Ramos (cell line): ENCODE measurements around the gene WSB1.

Experiments
- in situ Hi-C: fragments of 300-500 bp; cut with MboI; formaldehyde crosslinking; loops from one replicate; pipeline ENCODE4 v1.14.3; 2022; ENCODE audit warnings: low sequenced_read_pairs; ENCODE audit not compliant: unreplicated experiment

The WSB1 gene

GRCh38 chr17:27306276-27306835, 12.4 kb downstream of the WSB1 start:
- in situ Hi-C loops: loop anchor here (25.0 kb wide), 1 partner anchor 1056 kb away; the partner anchor contains the start of genes POLDIP2, SARM1, SEBOX and VTN

DNA sequence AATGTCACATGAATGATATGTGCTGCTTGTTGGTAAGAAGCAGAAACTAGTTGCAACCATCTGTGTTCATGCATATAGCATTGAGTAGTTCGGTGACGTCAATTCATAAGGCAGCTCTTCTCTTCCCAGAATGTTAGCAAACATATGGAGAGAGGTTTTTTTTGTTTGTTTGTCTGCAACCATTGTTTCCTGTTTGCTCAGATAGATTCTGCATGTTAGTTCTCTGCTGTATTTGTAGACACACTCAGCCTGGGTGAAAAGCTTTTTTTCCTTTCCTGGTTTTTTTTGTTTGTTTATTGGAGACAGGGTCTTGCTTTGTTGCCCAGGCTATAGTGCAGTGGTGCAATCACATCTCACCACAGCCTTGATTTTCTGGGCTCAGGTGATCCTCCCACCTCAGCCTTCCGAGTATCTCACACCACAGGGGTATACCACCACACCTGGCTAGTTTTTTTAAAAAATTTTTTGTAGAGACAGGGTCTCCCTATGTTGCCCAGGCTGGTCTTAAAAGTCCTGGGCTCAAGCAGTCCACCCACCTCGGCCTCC, 16.7 kb downstream of the WSB1 start:
- in situ Hi-C loops: loop anchor here (25.0 kb wide), 1 partner anchor 1052 kb away; the partner anchor contains the start of genes POLDIP2, SARM1, SEBOX and VTN

DNA sequence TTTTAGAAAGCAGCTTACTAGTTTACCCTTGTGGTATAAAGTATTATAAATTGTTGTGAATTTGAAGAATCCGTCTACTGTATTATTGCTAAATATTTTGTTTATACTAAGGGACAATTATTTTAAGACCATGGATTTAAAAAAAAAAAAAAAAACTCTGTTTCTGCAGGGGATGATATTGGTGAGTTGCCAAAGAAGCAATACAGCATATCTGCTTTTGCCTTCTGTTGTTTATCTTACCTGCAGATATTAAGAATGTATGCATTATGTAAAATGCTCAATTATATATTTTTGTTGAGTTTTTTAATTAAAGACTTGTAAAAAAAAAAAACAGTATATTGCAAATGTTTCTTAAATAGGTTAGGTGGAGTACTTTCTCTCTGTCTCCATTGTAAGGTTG, 19.4 kb downstream of the WSB1 start:
- in situ Hi-C loops: loop anchor here (25.0 kb wide), 1 partner anchor 1049 kb away; the partner anchor contains the start of genes POLDIP2, SARM1, SEBOX and VTN

- in situ Hi-C loops: loop anchor here (5.0 to 25.0 kb wide), 2 partner anchors 52 to 1047 kb away; partner anchors contain the start of genes POLDIP2, SARM1, SEBOX and VTN
These were observed 21.4 kb downstream of the WSB1 start for GRCh38 chr17:27315322-27315721.

DNA sequence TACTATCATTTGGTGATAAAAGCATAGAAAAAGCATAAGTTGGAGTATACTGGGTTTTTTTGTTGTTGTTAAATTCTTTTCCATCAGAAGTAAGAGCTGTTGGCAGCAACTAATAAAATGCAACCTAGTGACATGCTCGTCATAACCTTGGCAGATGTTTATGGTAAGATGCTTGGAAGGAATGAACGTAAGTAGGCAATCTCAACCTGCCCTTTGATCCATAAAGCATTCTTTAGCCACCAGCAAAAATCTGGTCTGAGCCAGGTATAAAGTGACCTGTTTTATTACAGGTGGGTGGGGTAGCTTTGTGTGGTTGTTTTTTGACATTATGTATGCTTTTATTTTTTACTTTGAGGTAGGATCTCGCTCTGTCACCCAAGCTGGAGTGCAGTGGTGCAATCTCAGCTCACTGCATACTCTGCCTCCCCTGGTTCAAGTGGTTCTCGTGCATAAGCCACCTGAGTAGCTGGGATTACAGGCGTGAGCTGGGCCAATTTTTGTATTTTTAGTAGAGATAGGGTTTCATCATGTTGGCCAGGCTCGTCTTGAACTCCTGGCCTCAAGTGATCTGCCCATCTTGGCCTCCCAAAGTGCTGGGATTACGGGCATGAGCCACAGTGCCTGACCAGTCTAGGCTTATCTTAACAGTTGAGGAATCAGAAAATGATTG, 22.0 kb downstream of the WSB1 start:
- in situ Hi-C loops: loop anchor here (5.0 to 25.0 kb wide), 2 partner anchors 51 to 1046 kb away; partner anchors contain the start of genes POLDIP2, SARM1, SEBOX and VTN

DNA sequence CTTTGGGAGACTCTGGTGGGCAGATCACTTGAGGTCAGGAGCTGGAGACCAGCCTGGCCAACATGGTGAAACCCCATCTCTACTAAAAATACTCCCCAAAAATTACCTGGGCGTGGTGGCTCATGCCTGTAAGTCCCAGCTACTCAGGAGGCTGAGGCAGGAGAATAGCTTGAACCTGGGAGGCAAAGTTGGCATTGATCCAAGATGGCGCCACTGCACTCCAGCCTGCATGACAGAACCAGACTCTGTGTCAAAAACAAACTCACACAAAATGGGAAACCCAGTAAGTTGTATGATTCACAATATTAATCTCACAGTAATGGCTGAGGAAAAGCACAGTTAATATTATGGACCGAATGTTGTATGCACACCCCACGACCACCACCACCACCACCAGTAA, 24.3 kb downstream of the WSB1 start:
- in situ Hi-C loops: loop anchor here (5.0 to 25.0 kb wide), 2 partner anchors 49 to 1044 kb away; partner anchors contain the start of genes POLDIP2, SARM1, SEBOX and VTN

GRCh38 chr17:27318633-27319032, 24.7 kb downstream of the WSB1 start:
- in situ Hi-C loops: loop anchor here (5.0 to 25.0 kb wide), 2 partner anchors 49 to 1044 kb away; partner anchors contain the start of genes POLDIP2, SARM1, SEBOX and VTN

GRCh38 chr17:27319541-27320221, 25.8 kb downstream of the WSB1 start:
- in situ Hi-C loops: loop anchor here (5.0 to 25.0 kb wide), 3 partner anchors 48 to 1043 kb away; partner anchors contain the start of genes POLDIP2, SARM1, SEBOX and VTN

DNA sequence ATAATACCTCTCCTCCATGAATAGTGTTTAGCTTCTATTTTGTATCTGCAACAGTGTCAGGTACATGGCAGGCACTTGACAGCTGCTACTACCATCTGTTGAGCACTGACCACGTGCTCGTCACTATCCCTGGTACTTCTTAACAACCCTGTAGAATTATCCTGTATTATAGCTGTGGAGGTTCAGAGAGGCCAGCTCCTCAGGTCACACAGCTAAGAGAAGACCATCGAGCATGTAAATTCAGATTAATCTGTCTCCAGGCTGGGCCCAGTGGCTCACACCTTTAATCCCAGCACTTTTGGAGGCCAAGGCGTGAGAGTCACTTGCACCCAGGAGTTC, 26.3 kb downstream of the WSB1 start:
- in situ Hi-C loops: loop anchor here (10.0 to 25.0 kb wide), 2 partner anchors 55 to 1042 kb away; partner anchors contain the start of genes POLDIP2, SARM1, SEBOX and VTN

- in situ Hi-C loops: loop anchor here (10.0 to 25.0 kb wide), 2 partner anchors 57 to 1041 kb away; partner anchors contain the start of genes POLDIP2, SARM1, SEBOX and VTN
These were observed 27.5 kb downstream of the WSB1 start for GRCh38 chr17:27321372-27321771.

GRCh38 chr17:27322026-27322425, 28.1 kb downstream of the WSB1 start:
- in situ Hi-C loops: loop anchor here (10.0 to 25.0 kb wide), 2 partner anchors 57 to 1040 kb away; partner anchors contain the start of genes POLDIP2, SARM1, SEBOX and VTN

DNA sequence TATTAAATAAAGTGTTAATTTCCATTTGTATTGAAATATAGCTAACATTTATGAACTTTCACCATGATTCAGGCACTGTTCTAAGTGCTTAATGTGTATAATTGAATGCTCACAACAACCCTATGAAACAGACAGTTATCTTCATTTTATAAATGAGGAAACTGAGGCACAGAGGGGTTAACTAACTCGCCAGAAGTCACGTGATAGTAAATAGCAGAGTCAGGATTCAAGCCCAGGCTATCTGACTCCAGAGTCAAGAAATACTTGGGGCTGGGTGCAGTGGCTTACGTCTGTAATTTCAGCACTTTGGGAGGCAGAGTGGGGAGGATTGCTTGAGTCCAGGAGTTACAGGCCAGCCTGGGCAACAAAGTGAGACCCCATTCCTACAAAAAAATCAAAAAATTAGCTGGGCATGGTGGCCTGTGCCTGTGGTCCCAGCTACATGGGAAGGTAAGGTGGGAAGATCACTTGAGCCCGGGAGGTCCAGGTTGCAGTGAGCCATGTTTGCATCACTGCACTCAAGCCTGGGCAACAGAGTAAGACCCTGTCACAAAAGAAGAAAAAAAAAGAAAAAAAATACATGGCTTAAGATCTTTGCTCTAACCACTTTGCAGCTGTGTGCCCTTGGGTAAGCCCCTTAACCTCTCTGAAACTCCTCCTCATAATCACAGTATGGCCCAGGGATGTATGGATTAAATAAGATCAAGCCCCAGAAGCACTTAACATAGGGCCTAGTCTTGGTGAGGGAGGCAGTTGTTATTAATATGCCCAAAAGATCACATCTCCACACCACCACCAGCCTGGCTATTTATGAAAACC, 29.0 kb downstream of the WSB1 start:
- in situ Hi-C loops: loop anchor here (10.0 to 25.0 kb wide), 2 partner anchors 58 to 1039 kb away; partner anchors contain the start of genes POLDIP2, SARM1, SEBOX and VTN

DNA sequence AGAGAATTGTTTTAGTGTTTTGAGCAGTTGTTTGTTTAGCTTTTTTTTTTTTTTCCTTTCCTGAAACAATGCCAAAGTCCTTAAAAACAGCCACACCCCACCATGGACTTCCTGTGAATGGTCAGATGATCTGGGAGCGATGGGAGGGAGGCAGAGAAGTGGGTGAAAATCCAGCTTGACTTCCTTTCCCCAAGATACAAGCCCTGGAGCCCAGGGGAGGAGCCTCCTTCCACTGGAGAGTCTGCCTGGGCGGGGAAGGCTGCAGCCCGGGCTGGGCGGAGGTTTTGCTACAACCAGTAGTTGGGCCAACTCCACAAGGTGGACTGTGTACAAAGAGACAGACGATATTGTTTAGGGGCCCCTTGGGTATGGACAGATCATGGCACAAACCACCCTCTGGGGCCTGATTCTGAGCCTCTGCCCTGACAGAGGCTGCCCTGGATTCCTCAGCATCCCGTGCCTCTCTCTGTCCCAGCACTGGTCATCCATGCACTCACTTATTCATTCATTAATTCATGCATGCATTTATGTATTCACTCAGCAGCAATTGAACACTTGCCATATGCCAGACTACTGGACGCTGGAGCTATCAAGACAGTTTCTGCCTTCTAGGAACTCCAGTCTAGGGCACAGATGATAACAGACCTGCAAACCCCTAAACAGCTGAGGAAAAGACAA, 29.8 kb downstream of the WSB1 start:
- in situ Hi-C loops: loop anchor here (10.0 to 25.0 kb wide), 2 partner anchors 59 to 1039 kb away; partner anchors contain the start of genes POLDIP2, SARM1, SEBOX and VTN

DNA sequence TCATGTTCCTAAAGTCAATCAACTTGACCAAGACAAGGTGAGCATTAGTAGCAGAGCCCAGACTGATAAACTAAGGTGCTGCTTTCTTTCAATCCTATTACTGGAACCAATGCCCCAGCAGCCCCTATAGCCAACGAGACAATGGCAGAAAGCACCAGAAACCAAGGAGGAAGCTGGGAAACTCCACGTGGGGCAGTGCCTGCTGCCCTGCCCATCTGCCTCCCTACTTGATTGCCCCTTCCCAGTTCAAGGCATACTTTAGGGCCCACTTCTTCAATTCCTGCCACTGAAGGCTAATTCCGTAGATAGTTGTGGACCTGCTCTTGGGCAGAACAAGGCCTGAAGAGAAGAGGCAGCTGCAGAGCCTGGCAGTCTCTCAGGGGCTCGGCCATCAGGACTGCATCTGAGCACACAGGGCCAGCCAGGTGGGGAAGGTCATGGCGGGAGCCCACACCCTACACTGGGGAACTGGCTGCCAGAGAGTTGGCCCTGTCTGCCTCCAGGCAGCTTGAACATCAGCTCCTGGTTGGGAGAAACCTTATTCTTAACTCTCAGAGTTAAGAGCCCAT, 30.9 kb downstream of the WSB1 start:
- in situ Hi-C loops: loop anchor here (10.0 to 25.0 kb wide), 2 partner anchors 60 to 1037 kb away; partner anchors contain the start of genes POLDIP2, SARM1, SEBOX and VTN

GRCh38 chr17:27326051-27326450, 32.1 kb downstream of the WSB1 start:
- in situ Hi-C loops: loop anchor here (10.0 kb wide), 1 partner anchor 61 kb away; no protein-coding TSS in a partner anchor

DNA sequence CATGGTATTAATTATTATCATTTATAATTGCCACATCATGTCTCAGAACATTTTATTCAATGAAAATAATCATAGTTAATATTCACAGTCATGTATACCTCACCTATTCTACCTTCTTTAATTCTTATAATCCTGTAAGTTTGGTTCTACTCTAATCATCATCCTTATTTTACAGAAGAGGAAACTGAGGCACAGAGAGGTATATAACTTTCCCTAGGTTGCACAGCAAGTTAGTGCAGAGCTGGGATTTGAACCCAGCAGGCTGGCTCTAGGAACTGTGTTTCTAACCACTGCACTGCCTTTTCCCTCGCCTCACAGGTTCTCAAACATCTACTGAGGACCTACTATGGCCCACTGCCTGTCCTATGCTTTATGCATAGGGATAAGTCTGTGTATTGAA, 32.7 kb downstream of the WSB1 start:
- in situ Hi-C loops: loop anchor here (10.0 kb wide), 1 partner anchor 62 kb away; no protein-coding TSS in a partner anchor

GRCh38 chr17:27327397-27327796, 33.5 kb downstream of the WSB1 start:
- in situ Hi-C loops: loop anchor here (10.0 kb wide), 1 partner anchor 63 kb away; no protein-coding TSS in a partner anchor

- in situ Hi-C loops: loop anchor here (10.0 kb wide), 1 partner anchor 63 kb away; no protein-coding TSS in a partner anchor
These were observed 34.0 kb downstream of the WSB1 start for GRCh38 chr17:27327871-27328270.
